Measurements from ENCODE around the gene PPARA. TPM values are rescaled to one million over a fixed set of nuclear protein-coding genes. Genes with fewer than 3 reads are reported as not detected.

The PPARA gene
- total and polyA plus RNA-seq, 2 of the 4 experiments (the other 2 are of a cell fraction) = 3.1 to 7.0 TPM

DNA sequence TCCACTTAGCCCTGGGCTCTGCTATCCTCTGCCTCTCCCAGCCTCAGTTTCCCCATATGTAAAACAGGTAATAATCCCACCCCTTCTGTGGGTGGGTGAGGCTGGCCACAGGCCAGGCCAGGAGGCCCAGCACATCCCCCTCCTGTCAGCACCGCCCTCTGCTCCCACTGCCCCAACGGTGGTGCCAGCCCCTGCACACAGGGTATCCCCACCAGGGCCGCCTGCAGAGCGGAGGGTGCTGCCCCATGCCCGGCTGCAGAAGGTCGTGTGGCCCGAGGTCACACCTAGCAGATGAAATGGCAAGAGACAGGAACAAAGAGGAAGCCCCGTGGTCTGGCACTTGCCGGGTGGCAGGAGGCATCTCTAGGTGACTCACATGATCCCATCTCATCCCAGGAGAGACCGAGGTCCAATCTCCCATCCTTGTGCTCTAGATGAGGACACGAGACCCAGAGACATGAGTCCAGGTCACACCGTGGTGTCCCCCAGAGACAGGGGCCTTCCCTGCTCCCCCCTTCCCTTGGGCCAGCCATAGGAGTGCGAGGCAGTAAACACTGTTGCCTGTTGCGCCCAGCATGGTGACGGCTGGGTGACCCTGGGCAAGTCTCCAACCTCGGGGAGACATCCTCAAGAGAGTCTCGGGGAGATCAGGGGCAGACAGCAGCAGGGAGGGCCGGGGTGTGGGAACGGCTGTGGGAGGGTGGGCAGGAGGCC, 27.2 kb upstream of the PPARA start (continued):
- TF ChIP-seq, protein P1, sequence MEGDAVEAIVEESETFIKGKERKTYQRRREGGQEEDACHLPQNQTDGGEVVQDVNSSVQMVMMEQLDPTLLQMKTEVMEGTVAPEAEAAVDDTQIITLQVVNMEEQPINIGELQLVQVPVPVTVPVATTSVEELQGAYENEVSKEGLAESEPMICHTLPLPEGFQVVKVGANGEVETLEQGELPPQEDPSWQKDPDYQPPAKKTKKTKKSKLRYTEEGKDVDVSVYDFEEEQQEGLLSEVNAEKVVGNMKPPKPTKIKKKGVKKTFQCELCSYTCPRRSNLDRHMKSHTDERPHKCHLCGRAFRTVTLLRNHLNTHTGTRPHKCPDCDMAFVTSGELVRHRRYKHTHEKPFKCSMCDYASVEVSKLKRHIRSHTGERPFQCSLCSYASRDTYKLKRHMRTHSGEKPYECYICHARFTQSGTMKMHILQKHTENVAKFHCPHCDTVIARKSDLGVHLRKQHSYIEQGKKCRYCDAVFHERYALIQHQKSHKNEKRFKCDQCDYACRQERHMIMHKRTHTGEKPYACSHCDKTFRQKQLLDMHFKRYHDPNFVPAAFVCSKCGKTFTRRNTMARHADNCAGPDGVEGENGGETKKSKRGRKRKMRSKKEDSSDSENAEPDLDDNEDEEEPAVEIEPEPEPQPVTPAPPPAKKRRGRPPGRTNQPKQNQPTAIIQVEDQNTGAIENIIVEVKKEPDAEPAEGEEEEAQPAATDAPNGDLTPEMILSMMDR (conservative IDR thresholded peaks at IDR 0.05; ENCODE audit: low read depth, low read length) = no peak
- no peak for TF ChIP-seq RCOR1 (IDR thresholded peaks at IDR 0.05; ENCODE audit: insufficient replicate concordance, low read length)
- no peak for TF ChIP-seq SMC3 (IDR thresholded peaks at IDR 0.05; ENCODE audit: low read depth, low read length)

All from IMR-90 (cell line).